Gastroesophageal sphincter (tissue), 3 donors: ENCODE measurements around the gene RBP3.

Source experiments
- CTCF ChIP-seq, 4 experiments: fragments of 200-600 bp in 2 of 4; fragments of 450-650 bp in 2 of 4; sonication (generic) in 1 of 4; IDR thresholded peaks; one replicate each; pipeline ENCODE4 v1.5.1; 2017 to 2019; ENCODE audit warnings: antibody characterized with exemption in 4 of 4, mild to moderate bottlenecking in 2 of 4, moderate library complexity in 2 of 4
- EP300 ChIP-seq: sonication (generic); formaldehyde crosslinking; IDR thresholded peaks from one replicate; pipeline ENCODE4 v1.6.1; 2017; ENCODE audit warnings: antibody characterized with exemption, mild to moderate bottlenecking
- POLR2A ChIP-seq, 2 donors: fragments of 450-650 bp; IDR thresholded peaks; one replicate each; pipeline ENCODE4 v1.6.1; 2017; ENCODE audit warnings: antibody characterized with exemption in 2 of 2, mild to moderate bottlenecking in 2 of 2, moderate library complexity in 1 of 2
- POLR2AphosphoS5 ChIP-seq: sonication (generic); formaldehyde crosslinking; IDR thresholded peaks from one replicate; pipeline ENCODE4 v1.6.1; 2017; ENCODE audit warnings: antibody characterized with exemption

- no peak for TF ChIP-seq POLR2A (IDR thresholded peaks at IDR 0.05)
- TF ChIP-seq CTCF (IDR thresholded peaks at IDR 0.05): no peak
- no peak for TF ChIP-seq POLR2AphosphoS5
- no peak for TF ChIP-seq EP300
Measured at GRCh38 chr10:47316131-47316530, 32.0 kb upstream of the RBP3 start.
